ENCODE data around the gene TAF1D. TPM values are rescaled to one million over a fixed set of nuclear protein-coding genes. Genes with fewer than 3 reads are reported as not detected.
"Not testable (repeated sequence)": the region's sequence is repeated elsewhere in the genome, so short reads cannot be mapped to it uniquely, and the experiment has no call there.

TAF1D gene
- polyA plus RNA-seq, 4 donors, result 102 to 191 (median 137) TPM

- DNase-seq (ENCODE audit: low read depth in 4 of 4, low spot score in 2 of 4), result no peak
These were observed 11.9 kb upstream of the TAF1D start for GRCh38 chr11:93753241-93753640.

- DNase-seq (ENCODE audit: low read depth in 4 of 4, low spot score in 2 of 4), result no peak
These were observed 9.7 kb upstream of the TAF1D start for GRCh38 chr11:93751001-93751400.

- DNase-seq (ENCODE audit: low read depth in 4 of 4, low spot score in 2 of 4), result no peak
These were observed 5.8 kb upstream of the TAF1D start for GRCh38 chr11:93747122-93747521.

- no peak for DNase-seq (ENCODE audit: low read depth in 4 of 4, low spot score in 2 of 4)
These were observed 4.8 kb upstream of the TAF1D start for GRCh38 chr11:93746101-93746500.

- DNase-seq (ENCODE audit: low read depth in 4 of 4, low spot score in 2 of 4), result not testable (repeated sequence)
These were observed 3.9 kb upstream of the TAF1D start for GRCh38 chr11:93745005-93745755.

GRCh38 chr11:93744669-93745004, 3.3 kb upstream of the TAF1D start:
- DNase-seq (ENCODE audit: low read depth in 4 of 4, low spot score in 2 of 4), result no peak

GRCh38 chr11:93743291-93743690, 2.0 kb upstream of the TAF1D start:
- no peak for DNase-seq (ENCODE audit: low read depth in 4 of 4, low spot score in 2 of 4)

- peak in 2 of 4 donors; percentile 43 to 87 for DNase-seq (ENCODE audit: low read depth in 4 of 4, low spot score in 2 of 4)
These were observed 559 bp upstream of the TAF1D start for GRCh38 chr11:93741882-93742226.

GRCh38 chr11:93740730-93741093, 583 bp downstream of the TAF1D start:
- peak; percentile 20 to 43 (median 34) for DNase-seq (ENCODE audit: low read depth in 4 of 4, low spot score in 2 of 4)

GRCh38 chr11:93740031-93740729, 1.1 kb downstream of the TAF1D start:
- no peak for DNase-seq (ENCODE audit: low read depth in 4 of 4, low spot score in 2 of 4)

GRCh38 chr11:93738647-93739081, 2.6 kb downstream of the TAF1D start:
- DNase-seq (ENCODE audit: low read depth in 4 of 4, low spot score in 2 of 4), result no peak

- no peak for DNase-seq (ENCODE audit: low read depth in 4 of 4, low spot score in 2 of 4)
These were observed 3.2 kb downstream of the TAF1D start for GRCh38 chr11:93737904-93738612.

- no peak for DNase-seq (ENCODE audit: low read depth in 4 of 4, low spot score in 2 of 4)
These were observed 5.2 kb downstream of the TAF1D start for GRCh38 chr11:93736129-93736528.

GRCh38 chr11:93735627-93736026, 5.7 kb downstream of the TAF1D start:
- DNase-seq (ENCODE audit: low read depth in 4 of 4, low spot score in 2 of 4), result no peak

- DNase-seq (ENCODE audit: low read depth in 4 of 4, low spot score in 2 of 4), result no peak
These were observed 6.7 kb downstream of the TAF1D start for GRCh38 chr11:93734427-93735222.

GRCh38 chr11:93733474-93733873, 7.8 kb downstream of the TAF1D start:
- no peak for DNase-seq (ENCODE audit: low read depth in 4 of 4, low spot score in 2 of 4)

- DNase-seq (ENCODE audit: low read depth in 4 of 4, low spot score in 2 of 4), result no peak
These were observed 8.9 kb downstream of the TAF1D start for GRCh38 chr11:93732237-93732892.

GRCh38 chr11:93730108-93731107, 10.9 kb downstream of the TAF1D start:
- no peak for DNase-seq (ENCODE audit: low read depth in 4 of 4, low spot score in 2 of 4)

GRCh38 chr11:93729129-93729616, 12.1 kb downstream of the TAF1D start:
- no peak for DNase-seq (ENCODE audit: low read depth in 4 of 4, low spot score in 2 of 4)

Measured in left renal cortex interstitium (tissue), 4 donors.